K562 (cell line): ENCODE data around the gene ESR2. TPM values are rescaled to one million over a fixed set of nuclear protein-coding genes. Genes with fewer than 3 reads are reported as not detected.

Experiments
- ATAC-seq: fragments of 200-7000 bp; cut with Tn5 transposase; 3 replicates; pipeline ENCODE4 v1.9.1; 2020; ENCODE audit warnings: moderate library complexity
- BruUV-seq: library from RNA; stranded (reverse); fragments of 400-500 nt; replicated peaks from 2 replicates; lab custom pipeline; 2021; lab: Mats Ljungman, UMichigan
- CTCF ChIA-PET: fragments of 300-600 bp; formaldehyde crosslinking; extraction: SDS; loops from one replicate; lab custom pipeline; 2021; ENCODE audit warnings: low intra/inter-chr PET ratio; lab: Yijun Ruan, JAX
- POLR2A ChIA-PET: fragments of 300-600, 350-650 bp; sonication (Branson Sonifier 250); formaldehyde crosslinking; extraction: SDS; loops from one replicate; lab custom pipeline; 2021; ENCODE audit warnings: antibody characterized with exemption, inconsistent platforms; lab: Yijun Ruan, JAX
- DNase-seq, 4 experiments: peaks; one replicate each; pipeline versions ENCODE4 v3.0.0 to v3.0.0-alpha.2; 2011 to 2018; ENCODE audit warnings: low spot score in 3 of 4, mixed read lengths in 3 of 4; ENCODE audit errors: extremely low read depth in 1 of 4
- FAIRE-seq: peaks from 2 replicates; lab custom pipeline; 2011; peaks lifted over from hg19 to GRCh38; lab: Jason Lieb, UNC
- H2AFZ ChIP-seq: 2 replicates; pipeline ENCODE4 v1.6.0; 2011; ENCODE audit warnings: low read depth, low read length, control low read depth, inconsistent platforms
- H3K27ac ChIP-seq: fragments of 200-600 bp; 3 replicates; pipeline ENCODE4 v1.8.0; 2011; ENCODE audit warnings: low read depth, mild to moderate bottlenecking, control low read depth, inconsistent platforms, low read length, moderate library complexity, mixed read lengths; ENCODE audit errors: extremely low read depth
- H3K27me3 ChIP-seq, 2 experiments: fragments of 300-600 bp in 1 of 2; 2 replicates in 1 of 2; 3 replicates in 1 of 2; pipeline versions ENCODE4 v1.6.0 to v1.8.0; 2011; ENCODE audit warnings: inconsistent platforms in 2 of 2, low read length in 2 of 2, mild to moderate bottlenecking in 1 of 2, mixed read lengths in 1 of 2, moderate library complexity in 1 of 2; ENCODE audit not compliant: control insufficient read depth in 2 of 2, insufficient read depth in 2 of 2
- H3K36me3 ChIP-seq: fragments of 300-600 bp; 3 replicates; pipeline ENCODE4 v1.8.0; 2011; ENCODE audit warnings: mild to moderate bottlenecking, low read length, inconsistent platforms; ENCODE audit not compliant: control insufficient read depth, insufficient read depth
- H3K4me1 ChIP-seq, 2 experiments: fragments of 200-600 bp in 1 of 2; replicated peaks in 1 of 2; 2 replicates in 1 of 2; 3 replicates in 1 of 2; pipeline versions ENCODE4 v1.5.1 to v1.8.0; 2011; ENCODE audit warnings: inconsistent platforms in 2 of 2, low read length in 2 of 2, mild to moderate bottlenecking in 1 of 2, mixed read lengths in 1 of 2, moderate library complexity in 1 of 2; ENCODE audit not compliant: control insufficient read depth in 2 of 2, insufficient read depth in 2 of 2
- H3K4me2 ChIP-seq: 2 replicates; pipeline ENCODE4 v1.6.1; 2011; ENCODE audit warnings: low read length, control low read depth, inconsistent platforms, mixed read lengths; ENCODE audit not compliant: insufficient read depth
- H3K4me3 ChIP-seq: fragments of 200-600 bp; sonication (generic), shearing (Covaris generic); 2 replicates; pipeline ENCODE4 v1.5.1; 2016; ENCODE audit warnings: control low read depth, inconsistent platforms
- H3K79me2 ChIP-seq: fragments of 200-600 bp; 3 replicates; pipeline ENCODE4 v1.8.0; 2011; ENCODE audit warnings: low read length, inconsistent platforms; ENCODE audit not compliant: control insufficient read depth, insufficient read depth
- H3K9ac ChIP-seq, 2 experiments: 2 replicates each; pipeline versions ENCODE4 v1.6.0 to v1.6.1; 2011; ENCODE audit warnings: low read depth in 2 of 2, low read length in 2 of 2, control low read depth in 1 of 2, inconsistent platforms in 1 of 2, mild to moderate bottlenecking in 1 of 2, mixed read lengths in 1 of 2; ENCODE audit not compliant: insufficient read depth in 1 of 2
- H3K9me1 ChIP-seq: one replicate; pipeline ENCODE4 v1.6.0; 2011; ENCODE audit warnings: inconsistent platforms, mild to moderate bottlenecking, low read length, moderate library complexity; ENCODE audit not compliant: control insufficient read depth, insufficient read depth
- H3K9me3 ChIP-seq: replicated peaks from 2 replicates; pipeline ENCODE4 v1.5.1; 2011; ENCODE audit warnings: low read depth, low read length, inconsistent platforms; ENCODE audit not compliant: control insufficient read depth, insufficient read depth
- H4K20me1 ChIP-seq: replicated peaks from 2 replicates; pipeline ENCODE4 v1.6.1; 2011; ENCODE audit warnings: low read length, inconsistent platforms, mixed read lengths; ENCODE audit not compliant: control insufficient read depth, insufficient read depth
- ARID3B ChIP-seq: fragments of 250-450 bp; sonication (Bioruptor Pico); IDR thresholded peaks from 2 replicates; pipeline ENCODE4 v1.4.0; 2020; ENCODE audit warnings: borderline replicate concordance
- ZNF717 ChIP-seq: fragments of 250-450 bp; sonication (Bioruptor Pico); IDR thresholded peaks from 2 replicates; pipeline ENCODE4 v1.5.0; 2021
- WGBS: fragments of 100-300 bp; shearing (Covaris generic); methylation state at CpG from one replicate; pipeline ENCODE4 v1.1.6; 2016; ENCODE audit warnings: low coverage, mixed read lengths; ENCODE audit not compliant: insufficient coverage; ENCODE audit errors: missing lambda C conversion rate; 5-methylcytosine and 5-hydroxymethylcytosine counted together
- in situ Hi-C: fragments of 300-500 bp; cut with MboI; formaldehyde crosslinking; loops from 4 replicates; pipeline ENCODE4 v1.15.0; 2018; ENCODE audit warnings: inconsistent platforms, mixed read lengths
- intact Hi-C: fragments of 100-400 bp; cut with micrococcal nuclease; formaldehyde crosslinking; loops from 2 replicates; pipeline ENCODE4 v1.14.2; 2022
- polyA plus RNA-seq, 8 experiments: library from polyadenylated mRNA; depleted of rRNA in 4 of 8; stranded (reverse) in 5 of 8; unstranded in 3 of 8; fragments of >200 nt; fragmentation: Nextera tagmentation in 2 of 8; fragmentation: Illumina TruSeq in 1 of 8; extraction: Ambion mirVana in 2 of 8; extraction: Trizol in 1 of 8; gene quantifications; 2 replicates each; pipeline versions ENCODE4 v1.2.1 to v1.2.3, GENCODE V29; 2011 to 2014; ENCODE audit warnings: inconsistent platforms in 1 of 8, missing spikeins in 1 of 8
- total RNA-seq, 7 experiments: library from RNA; depleted of rRNA in 6 of 7; stranded (reverse); fragments of >200 nt in 6 of 7; fragmentation: Illumina TruSeq in 2 of 7; extraction: Trizol in 2 of 7; gene quantifications; 2 replicates each; pipeline versions ENCODE4 v1.2.1 to v1.2.3, GENCODE V29; 2011 to 2021; ENCODE audit warnings: low replicate concordance in 1 of 7
- TF ChIP-seq, protein P1 (sequence below): fragments of 250-450 bp; sonication (Bioruptor Pico); IDR thresholded peaks from 2 replicates; pipeline ENCODE4 v1.9.0; 2021; ENCODE audit warnings: mild to moderate bottlenecking, inconsistent platforms

Gene ESR2
- total and polyA plus RNA-seq, 9 of the 15 experiments (the other 6 are each of a cell fraction or from before 2014, with no cell fraction given): 0.07 to 3.8 (median 2.0) TPM

DNA sequence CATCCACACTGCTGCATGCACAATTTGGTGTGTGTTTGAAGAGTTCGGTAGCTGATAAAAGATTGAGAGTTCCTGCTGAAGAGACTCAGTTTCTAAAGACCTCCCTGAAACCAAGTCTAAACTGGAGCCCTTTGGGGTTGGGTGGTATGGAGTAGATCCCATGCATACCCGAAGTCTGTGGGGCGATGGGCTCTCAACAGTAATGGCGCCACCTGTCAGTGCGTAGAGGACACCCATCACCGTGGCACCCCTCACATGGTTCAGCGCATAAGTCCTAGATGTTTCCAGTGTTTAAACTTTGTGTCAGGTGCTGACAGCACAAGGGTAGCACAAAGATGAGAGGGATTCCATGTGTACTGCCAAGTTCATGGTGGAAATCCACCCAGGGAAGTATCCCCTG is 85.9 kb downstream of the ESR2 start:
- H3K9ac ChIP-seq: no peak overlapping the region
- no peak for TF ChIP-seq ZNF717
- no peak for TF ChIP-seq ARID3B
- TF ChIP-seq, protein P1, sequence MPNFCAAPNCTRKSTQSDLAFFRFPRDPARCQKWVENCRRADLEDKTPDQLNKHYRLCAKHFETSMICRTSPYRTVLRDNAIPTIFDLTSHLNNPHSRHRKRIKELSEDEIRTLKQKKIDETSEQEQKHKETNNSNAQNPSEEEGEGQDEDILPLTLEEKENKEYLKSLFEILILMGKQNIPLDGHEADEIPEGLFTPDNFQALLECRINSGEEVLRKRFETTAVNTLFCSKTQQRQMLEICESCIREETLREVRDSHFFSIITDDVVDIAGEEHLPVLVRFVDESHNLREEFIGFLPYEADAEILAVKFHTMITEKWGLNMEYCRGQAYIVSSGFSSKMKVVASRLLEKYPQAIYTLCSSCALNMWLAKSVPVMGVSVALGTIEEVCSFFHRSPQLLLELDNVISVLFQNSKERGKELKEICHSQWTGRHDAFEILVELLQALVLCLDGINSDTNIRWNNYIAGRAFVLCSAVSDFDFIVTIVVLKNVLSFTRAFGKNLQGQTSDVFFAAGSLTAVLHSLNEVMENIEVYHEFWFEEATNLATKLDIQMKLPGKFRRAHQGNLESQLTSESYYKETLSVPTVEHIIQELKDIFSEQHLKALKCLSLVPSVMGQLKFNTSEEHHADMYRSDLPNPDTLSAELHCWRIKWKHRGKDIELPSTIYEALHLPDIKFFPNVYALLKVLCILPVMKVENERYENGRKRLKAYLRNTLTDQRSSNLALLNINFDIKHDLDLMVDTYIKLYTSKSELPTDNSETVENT: no peak
- no peak overlapping the region for H3K27ac ChIP-seq
- CTCF ChIA-PET: no interaction called here
- H3K79me2 ChIP-seq: no peaks in the 10 kb centered on the region
- WGBS: 74% methylated on average over 6 of the region's 7 CpGs
- H3K27me3 ChIP-seq: no peaks in the 10 kb centered on the region
- in situ Hi-C loops (no loop called here), intact Hi-C loops (no loop called here)
- no peak overlapping the region for H3K4me3 ChIP-seq
- peaks cover 0 to 3% of the 10 kb centered on the region in 2 experiments; a peak in 1 of 5 replicates for H3K4me1 ChIP-seq
- POLR2A ChIA-PET: interaction anchor here (0.6 kb wide), 1 partner anchor 9 kb away, joined by 3 read pairs; no protein-coding TSS in a partner anchor
- H3K9me3 ChIP-seq: no peaks in the 10 kb centered on the region
- H4K20me1 ChIP-seq: no peaks in the 10 kb centered on the region
- no TSS peak for BruUV-seq
- no peak for ATAC-seq
- no peak for DNase-seq
- FAIRE-seq: no peak
- no peak overlapping the region for H3K4me2 ChIP-seq
- H2AFZ ChIP-seq: no peak overlapping the region
- no peaks in the 10 kb centered on the region for H3K9me1 ChIP-seq
- H3K36me3 ChIP-seq: no peaks in the 10 kb centered on the region
